GM18873 (cell line): Measurements from ENCODE around the gene ACY1.
A peak's percentile ranks its signal among the peaks of the same experiment; 100 is the strongest.
"Not testable (repeated sequence)": the region's sequence is repeated elsewhere in the genome, so short reads cannot be mapped to it uniquely, and the experiment has no call there.

ENCODE experiments used
- ATAC-seq: cut with Tn5 transposase; IDR thresholded peaks from one replicate; pipeline ENCODE4 v1.9.1; 2021; ENCODE audit warnings: mild to moderate bottlenecking, moderate library complexity, moderate number of reproducible peaks; ENCODE audit not compliant: unreplicated experiment, low FRiP score

Gene ACY1

DNA sequence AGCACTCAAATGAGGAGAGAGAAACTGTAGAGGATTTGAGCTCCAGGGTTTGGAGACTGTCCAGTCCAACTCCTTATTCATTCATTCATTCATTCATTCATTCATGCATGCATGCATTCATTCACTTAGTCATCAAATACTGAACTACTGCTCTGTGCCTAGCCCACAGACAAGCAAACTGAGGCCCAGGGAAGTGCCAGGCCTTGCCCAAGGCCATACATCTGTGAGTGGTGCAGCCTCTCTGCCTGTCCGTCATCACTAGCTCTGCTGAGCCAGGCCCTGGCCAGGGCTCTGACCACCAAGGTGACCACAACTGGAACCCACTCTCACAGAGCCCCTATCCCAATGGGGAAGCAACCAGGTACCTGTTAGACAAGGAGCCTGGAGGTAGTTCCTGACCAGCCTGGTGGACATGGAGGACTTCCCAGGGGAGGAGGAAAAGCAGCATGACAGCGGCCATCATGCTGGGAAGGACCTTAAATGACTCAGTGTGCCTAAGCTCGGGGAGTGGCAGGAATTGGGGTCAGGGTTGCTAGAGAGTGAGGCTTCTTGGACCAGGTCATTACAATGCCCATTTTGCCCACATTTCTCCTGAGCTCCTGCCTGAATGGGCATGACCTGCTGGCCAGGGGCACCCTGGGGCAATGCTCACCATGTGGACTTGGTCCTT, 39.9 kb downstream of the ACY1 start:
- ATAC-seq: no peak

- ATAC-seq: no peak
Measured at GRCh38 chr3:52023860-52024764, 40.8 kb downstream of the ACY1 start.

GRCh38 chr3:52024765-52025452, 41.6 kb downstream of the ACY1 start:
- no peak for ATAC-seq

DNA sequence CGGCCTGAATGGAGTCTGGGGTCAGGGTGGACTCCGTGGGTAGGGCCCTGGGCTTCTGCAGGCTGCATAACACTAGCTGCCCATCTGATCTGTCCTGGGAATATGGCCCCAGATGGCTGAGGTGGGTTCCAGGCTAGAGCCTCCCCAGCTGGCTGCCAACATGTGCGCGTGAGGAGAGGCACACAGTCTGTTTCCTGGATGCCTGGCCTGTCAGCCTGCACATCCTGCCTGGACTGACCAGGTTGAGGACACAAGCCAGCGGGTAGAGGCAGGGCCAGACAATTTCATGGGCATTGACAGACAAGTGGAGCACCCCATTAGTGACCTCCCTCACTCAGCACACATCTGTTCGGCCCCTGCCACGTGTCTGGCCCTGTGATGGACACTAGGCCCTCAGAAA, 42.1 kb downstream of the ACY1 start:
- no peak for ATAC-seq

DNA sequence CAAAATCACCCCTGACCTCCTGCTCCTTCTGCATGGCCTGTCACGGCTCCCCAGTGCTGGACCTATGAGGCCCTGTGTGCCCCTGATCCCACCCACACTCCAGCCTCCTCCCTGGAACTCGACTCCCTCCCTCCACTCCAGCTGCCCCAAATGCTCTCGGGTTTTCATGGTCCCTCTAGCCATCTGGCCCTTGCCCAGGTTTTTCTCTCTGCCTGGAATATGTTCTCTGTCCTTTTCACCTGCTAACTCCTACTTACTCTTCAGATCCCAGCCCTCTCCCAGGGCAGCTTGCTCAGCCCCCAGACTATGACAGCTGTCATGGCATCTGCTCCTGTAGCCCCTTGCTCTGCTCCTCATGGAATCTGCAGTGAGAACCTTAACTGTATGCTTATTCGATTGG, 42.7 kb downstream of the ACY1 start:
- no peak for ATAC-seq

DNA sequence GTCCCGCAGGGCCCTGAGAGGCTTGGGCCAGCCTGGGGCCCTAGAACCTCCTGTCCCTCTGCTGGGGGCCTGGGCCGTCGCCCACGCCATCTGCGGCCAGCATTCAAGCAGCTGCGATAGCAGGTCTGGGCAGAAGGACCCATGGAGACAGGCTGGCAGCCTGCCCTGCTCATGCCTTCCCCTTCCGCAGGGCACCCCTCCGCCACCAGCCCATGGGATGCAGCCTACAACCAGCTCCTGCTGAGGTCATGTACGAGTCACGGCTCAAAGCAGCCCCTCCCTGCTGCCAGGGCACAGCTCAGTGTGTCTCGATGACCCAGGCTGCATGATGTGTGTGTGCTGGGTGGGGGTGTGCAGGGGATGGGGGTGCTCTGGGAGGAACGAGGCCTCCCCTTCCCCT, 45.2 kb downstream of the ACY1 start:
- ATAC-seq: no peak

DNA sequence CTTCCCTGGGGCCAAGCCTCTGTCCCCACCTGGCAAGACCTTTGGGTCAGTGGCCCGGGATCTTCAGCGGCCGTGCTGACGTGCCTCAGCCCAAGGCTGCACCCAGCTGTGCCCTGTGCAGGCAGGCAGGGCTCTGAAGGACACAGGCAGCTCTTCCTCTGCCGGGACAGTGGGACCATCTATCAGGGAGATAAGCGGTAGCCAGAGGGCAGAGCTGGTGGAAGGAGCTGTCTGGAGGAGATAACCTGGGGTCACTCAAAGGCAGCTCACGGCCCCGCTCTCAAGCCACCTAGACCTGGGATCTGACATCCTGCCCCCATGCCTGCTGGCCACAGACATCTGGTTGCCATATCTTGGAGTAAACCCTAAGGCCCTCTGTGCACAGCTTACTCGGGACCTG, 45.7 kb downstream of the ACY1 start:
- no peak for ATAC-seq

DNA sequence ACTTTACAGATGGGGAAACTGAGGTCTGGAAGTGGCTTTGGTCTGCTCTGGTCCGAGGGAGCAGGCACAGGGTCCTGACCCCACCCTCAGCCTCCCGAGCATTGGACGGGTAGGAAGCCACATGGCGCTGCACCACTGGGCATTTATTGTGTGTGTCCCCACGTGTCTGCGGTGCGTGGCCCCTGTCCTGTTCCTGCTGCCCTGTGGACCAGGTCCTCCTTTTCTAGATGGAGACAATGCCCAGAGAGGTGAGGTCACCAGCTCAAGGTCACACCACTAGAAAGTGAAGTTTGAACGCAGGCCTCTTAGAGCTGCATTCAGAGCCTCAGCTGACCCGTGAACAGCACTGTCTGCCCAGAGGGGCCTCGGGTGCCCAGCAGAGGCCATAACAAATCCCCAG, 46.2 kb downstream of the ACY1 start:
- ATAC-seq: no peak

- ATAC-seq: no peak
Measured at GRCh38 chr3:52030714-52031310, 47.5 kb downstream of the ACY1 start.

- ATAC-seq: no peak
Measured at GRCh38 chr3:52031896-52032295, 48.6 kb downstream of the ACY1 start.

- no peak for ATAC-seq
Measured at GRCh38 chr3:52032702-52033408, 49.5 kb downstream of the ACY1 start.

GRCh38 chr3:52033748-52034147, 50.4 kb downstream of the ACY1 start:
- not testable (repeated sequence) for ATAC-seq

GRCh38 chr3:52034212-52034611, 50.9 kb downstream of the ACY1 start:
- no peak for ATAC-seq

DNA sequence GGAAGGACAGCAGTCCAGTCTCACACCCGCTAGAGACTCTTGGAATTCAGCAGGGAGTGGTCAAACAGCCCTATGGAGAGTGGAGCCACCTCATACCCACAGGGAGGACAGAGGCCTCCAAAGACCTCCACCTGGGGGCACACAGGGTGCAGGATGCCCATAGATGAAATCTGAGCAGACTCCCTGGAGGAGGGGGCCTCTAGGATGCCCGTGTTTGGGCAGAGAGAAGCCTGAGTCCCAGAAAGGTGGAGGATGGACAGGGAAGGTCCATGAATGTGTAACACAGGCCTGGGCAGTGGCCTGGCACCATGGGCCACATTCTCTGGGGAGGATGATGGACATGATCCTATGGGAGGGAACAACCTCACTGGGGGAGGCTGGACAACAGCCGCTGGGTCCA, 51.3 kb downstream of the ACY1 start:
- ATAC-seq: no peak

DNA sequence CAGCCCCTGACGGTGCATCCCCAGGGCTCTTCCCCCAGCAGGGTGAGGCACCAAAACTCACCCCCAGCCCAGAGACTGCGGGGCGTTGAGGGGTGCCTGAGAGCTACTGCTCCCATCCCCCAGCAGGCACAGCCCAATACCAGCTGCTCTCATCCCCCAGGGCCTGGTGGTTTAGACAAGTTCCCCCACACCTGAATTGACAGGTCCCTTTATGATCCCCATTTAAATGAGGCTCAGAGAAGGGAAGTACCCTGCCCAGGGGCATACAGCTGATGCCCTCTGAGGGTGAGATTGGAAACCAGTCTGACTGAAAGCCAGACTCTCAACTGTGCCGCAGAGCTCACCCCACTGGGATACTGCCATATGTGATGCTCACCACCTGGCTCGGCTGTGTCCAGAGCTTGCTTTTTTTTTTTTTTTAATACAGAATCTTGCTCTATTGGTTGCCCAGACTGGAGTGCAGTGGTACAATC, 52.9 kb downstream of the ACY1 start:
- peak; percentile 81 for ATAC-seq

DNA sequence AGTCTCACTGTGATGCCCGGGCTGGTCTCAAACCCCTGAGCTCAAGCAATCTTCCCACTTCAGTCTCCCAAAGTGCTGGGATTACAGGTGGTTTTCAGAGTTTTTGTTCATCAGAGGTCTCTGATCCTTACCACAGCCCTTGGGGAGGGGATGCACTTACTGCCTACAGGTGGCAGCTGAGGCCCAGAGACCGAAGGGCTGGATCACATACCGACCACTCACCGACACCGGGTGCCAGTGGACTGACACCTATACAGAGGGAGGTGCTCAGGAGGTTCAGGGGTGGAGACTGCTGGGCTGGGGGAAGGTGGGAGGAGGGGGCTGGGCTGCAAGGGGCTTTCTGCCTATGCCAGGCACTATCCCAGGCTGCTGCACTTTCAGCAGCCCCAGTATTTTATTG, 53.5 kb downstream of the ACY1 start:
- ATAC-seq: no peak

DNA sequence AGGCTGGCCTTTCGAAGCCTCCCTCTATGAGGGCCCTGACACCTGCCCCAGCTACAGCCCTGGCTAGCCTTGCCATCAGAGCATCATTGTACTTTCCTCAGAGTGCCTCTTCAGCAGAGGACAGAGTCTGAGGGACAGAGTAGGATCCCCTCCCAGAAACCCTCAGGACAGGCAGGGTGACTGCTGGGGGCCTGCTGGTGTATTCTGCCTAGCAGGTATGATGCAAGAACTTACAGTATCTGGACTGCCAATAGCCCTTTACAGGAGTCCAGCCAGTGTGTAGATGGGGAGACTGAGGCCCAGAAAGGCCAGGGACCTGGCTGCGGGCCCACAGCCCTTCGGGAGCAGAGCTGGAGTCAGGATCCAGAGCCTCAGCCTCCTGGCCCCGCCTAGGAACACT, 54.0 kb downstream of the ACY1 start:
- no peak for ATAC-seq

GRCh38 chr3:52038227-52038626, 54.9 kb downstream of the ACY1 start:
- ATAC-seq: no peak
